Stimulated activated naive B cell treated with anti-CD40 and anti-IgM and Interleukin-4, amounts not matched to agents 10 μg/mL and 1 μg/mL and 100 μg/mL, for 72 hours (primary cell): ENCODE results near the gene SCN4A.

ENCODE experiments used
- ATAC-seq, 2 donors: fragments of 150-1000 bp; cut with Tn5 transposase; replicated peaks; 2 replicates each; pipeline ENCODE4 v1.10.0; 2021; ENCODE audit warnings: moderate library complexity in 1 of 2
- DNase-seq: peaks from one replicate; pipeline ENCODE4 v3.0.0; 2021
- H3K27ac Mint-ChIP-seq: one replicate; pipeline ENCODE4 v1.8.0; 2022; ENCODE audit warnings: mild to moderate bottlenecking, mixed read lengths
- H3K27me3 Mint-ChIP-seq, 2 donors: one replicate each; pipeline ENCODE4 v1.8.0; 2022; ENCODE audit warnings: mixed read lengths in 2 of 2
- H3K36me3 Mint-ChIP-seq, 2 donors: one replicate each; pipeline ENCODE4 v1.8.0; 2022; ENCODE audit warnings: mixed read lengths in 2 of 2, mild to moderate bottlenecking in 1 of 2
- H3K4me1 Mint-ChIP-seq, 2 donors: one replicate each; pipeline ENCODE4 v1.8.0; 2022; ENCODE audit warnings: mixed read lengths in 2 of 2, mild to moderate bottlenecking in 1 of 2
- H3K4me3 Mint-ChIP-seq, 2 donors: one replicate each; pipeline ENCODE4 v1.8.0; 2022; ENCODE audit warnings: mild to moderate bottlenecking in 2 of 2, mixed read lengths in 2 of 2, moderate library complexity in 1 of 2
- H3K9me3 Mint-ChIP-seq, 2 donors: one replicate each; pipeline ENCODE4 v1.8.0; 2022; ENCODE audit warnings: mixed read lengths in 2 of 2, mild to moderate bottlenecking in 1 of 2

Gene SCN4A

GRCh38 chr17:64005734-64006167, 33.0 kb upstream of the SCN4A start:
- peak overlapping the region; percentile 5 for H3K27ac Mint-ChIP-seq
- peaks cover 34 to 47% of the 10 kb centered on the region in 2 donors for H3K36me3 Mint-ChIP-seq
- no peaks in the 10 kb centered on the region for H3K27me3 Mint-ChIP-seq
- H3K4me1 Mint-ChIP-seq = peaks cover 31 to 56% of the 10 kb centered on the region in 2 donors
- H3K9me3 Mint-ChIP-seq = no peaks in the 10 kb centered on the region
- ATAC-seq (no peak), DNase-seq (no peak)
- H3K4me3 Mint-ChIP-seq = no peak overlapping the region

- ATAC-seq (no peak), DNase-seq (no peak)
- Mint-ChIP-seq H3K4me3 (no peak overlapping the region), H3K9me3 (no peaks in the 10 kb centered on the region), H3K27ac (peak overlapping the region; percentile 42), H3K27me3 (no peaks in the 10 kb centered on the region), H3K36me3 (peaks cover 34 to 47% of the 10 kb centered on the region in 2 donors), H3K4me1 (peaks cover 30 to 55% of the 10 kb centered on the region in 2 donors)
Observed at GRCh38 chr17:64004903-64005733, 32.4 kb upstream of the SCN4A start.

GRCh38 chr17:64004218-64004770, 31.6 kb upstream of the SCN4A start:
- ATAC-seq = no peak
- Mint-ChIP-seq H3K27ac (no peak overlapping the region), H3K27me3 (peaks cover 2 to 5% of the 10 kb centered on the region in 2 donors), H3K9me3 (no peaks in the 10 kb centered on the region), H3K36me3 (peaks cover 31 to 42% of the 10 kb centered on the region in 2 donors), H3K4me1 (peaks cover 29 to 55% of the 10 kb centered on the region in 2 donors), H3K4me3 (no peak overlapping the region)
- DNase-seq = no peak

- H3K9me3 Mint-ChIP-seq = no peaks in the 10 kb centered on the region
- no peak overlapping the region for H3K27ac Mint-ChIP-seq
- peaks cover 31 to 40% of the 10 kb centered on the region in 2 donors for H3K36me3 Mint-ChIP-seq
- H3K4me1 Mint-ChIP-seq = peaks cover 30 to 55% of the 10 kb centered on the region in 2 donors
- H3K4me3 Mint-ChIP-seq = no peak overlapping the region
- DNase-seq = no peak
- peaks cover 7 to 9% of the 10 kb centered on the region in 2 donors for H3K27me3 Mint-ChIP-seq
- ATAC-seq = no peak
Observed at GRCh38 chr17:64003526-64004121, 30.9 kb upstream of the SCN4A start.

GRCh38 chr17:64002658-64003525, 30.2 kb upstream of the SCN4A start:
- no peak for DNase-seq
- H3K27me3 Mint-ChIP-seq = peaks cover 9 to 10% of the 10 kb centered on the region in 2 donors
- ATAC-seq = no peak
- no peak overlapping the region for H3K27ac Mint-ChIP-seq
- H3K4me1 Mint-ChIP-seq = peaks cover 28 to 55% of the 10 kb centered on the region in 2 donors
- H3K36me3 Mint-ChIP-seq = peaks cover 30 to 38% of the 10 kb centered on the region in 2 donors
- H3K4me3 Mint-ChIP-seq = no peak overlapping the region
- no peaks in the 10 kb centered on the region for H3K9me3 Mint-ChIP-seq

- ATAC-seq (no peak), DNase-seq (no peak)
- Mint-ChIP-seq H3K27me3 (peaks cover 9 to 12% of the 10 kb centered on the region in 2 donors), H3K4me3 (no peak overlapping the region), H3K4me1 (peaks cover 25 to 50% of the 10 kb centered on the region in 2 donors), H3K9me3 (no peaks in the 10 kb centered on the region), H3K36me3 (peaks cover 28 to 36% of the 10 kb centered on the region in 2 donors), H3K27ac (no peak overlapping the region)
Observed at GRCh38 chr17:64001763-64002529, 29.2 kb upstream of the SCN4A start.

GRCh38 chr17:64001091-64001579, 28.4 kb upstream of the SCN4A start:
- no peak overlapping the region for H3K27ac Mint-ChIP-seq

GRCh38 chr17:63999680-64000531, 27.2 kb upstream of the SCN4A start:
- DNase-seq (no peak), ATAC-seq (no peak)
- Mint-ChIP-seq H3K36me3 (peaks cover 18 to 28% of the 10 kb centered on the region in 2 donors), H3K27me3 (peaks cover 9 to 12% of the 10 kb centered on the region in 2 donors), H3K4me1 (peaks cover 18 to 36% of the 10 kb centered on the region in 2 donors), H3K9me3 (no peaks in the 10 kb centered on the region), H3K4me3 (peak overlapping the region; percentile 41 to 51), H3K27ac (peak overlapping the region; percentile 14)

More at GRCh38 chr17:64001091-64001579, 28.4 kb upstream of the SCN4A start:
- Mint-ChIP-seq H3K4me1 (peaks cover 21 to 44% of the 10 kb centered on the region in 2 donors), H3K9me3 (no peaks in the 10 kb centered on the region), H3K27me3 (peaks cover 9 to 12% of the 10 kb centered on the region in 2 donors), H3K36me3 (peaks cover 28 to 36% of the 10 kb centered on the region in 2 donors), H3K4me3 (no peak overlapping the region)
- ATAC-seq = no peak
- no peak for DNase-seq

GRCh38 chr17:63998721-63999679, 26.3 kb upstream of the SCN4A start:
- Mint-ChIP-seq H3K9me3 (no peaks in the 10 kb centered on the region), H3K27ac (peak overlapping the region; percentile 62), H3K4me1 (peaks cover 18 to 36% of the 10 kb centered on the region in 2 donors), H3K4me3 (peak overlapping the region; percentile 87 to 98), H3K36me3 (peaks cover 12 to 20% of the 10 kb centered on the region in 2 donors), H3K27me3 (peaks cover 9 to 12% of the 10 kb centered on the region in 2 donors)
- DNase-seq (no peak), ATAC-seq (peak; percentile 45 to 48)

- H3K27me3 Mint-ChIP-seq = peaks cover 9 to 12% of the 10 kb centered on the region in 2 donors
- H3K4me1 Mint-ChIP-seq = peaks cover 23 to 43% of the 10 kb centered on the region in 2 donors
- H3K36me3 Mint-ChIP-seq = peaks cover 4 to 12% of the 10 kb centered on the region in 2 donors
- H3K9me3 Mint-ChIP-seq = no peaks in the 10 kb centered on the region
- DNase-seq (peak; percentile 58), ATAC-seq (peak; percentile 83 to 86)
- peak within 1 kb of the TSS; percentile 94 to 98 for H3K4me3 Mint-ChIP-seq
- H3K27ac Mint-ChIP-seq = peak within 1 kb of the TSS; percentile 75
Observed at GRCh38 chr17:63998050-63998720, 25.5 kb upstream of the SCN4A start, which contains the start of gene PRR29. PRR29 (plus strand) TSS chr17:63998351; CDS start chr17:63998365, 14 bp downstream.
